NCI-H460 (cell line): ENCODE data around the gene ZFP36L2. TPM values are rescaled to one million over a fixed set of nuclear protein-coding genes. Genes with fewer than 3 reads are reported as not detected.

Experiments
- DNase-seq: peaks from one replicate; pipeline ENCODE4 v3.0.0-alpha.2; 2016; ENCODE audit warnings: low read depth; ENCODE audit errors: extremely low read depth
- total RNA-seq: library from RNA; depleted of rRNA; stranded (reverse); fragments of >200 nt; shearing (Covaris generic); gene quantifications from 2 replicates; pipeline ENCODE4 v1.2.3, GENCODE V29; 2014

The ZFP36L2 gene
- total RNA-seq, 1 experiment from 2014 or later = 5.7 TPM

- DNase-seq = no peak
Measured at GRCh38 chr2:43210467-43211303, 15.7 kb downstream of the ZFP36L2 start.

GRCh38 chr2:43210125-43210466 lies 16.3 kb downstream of the ZFP36L2 start:
- DNase-seq = no peak

- DNase-seq = no peak
Measured at GRCh38 chr2:43209204-43209717, 17.1 kb downstream of the ZFP36L2 start.

GRCh38 chr2:43207553-43208300 lies 18.7 kb downstream of the ZFP36L2 start:
- DNase-seq = no peak

GRCh38 chr2:43206602-43207001 lies 19.8 kb downstream of the ZFP36L2 start:
- DNase-seq = no peak

GRCh38 chr2:43203373-43203772 lies 23.0 kb downstream of the ZFP36L2 start:
- DNase-seq = no peak

GRCh38 chr2:43202289-43202688 lies 24.1 kb downstream of the ZFP36L2 start:
- no peak for DNase-seq

GRCh38 chr2:43201497-43201896 lies 24.9 kb downstream of the ZFP36L2 start:
- no peak for DNase-seq

- DNase-seq = no peak
Measured at GRCh38 chr2:43201016-43201415, 25.4 kb downstream of the ZFP36L2 start.

GRCh38 chr2:43199492-43200488 lies 26.6 kb downstream of the ZFP36L2 start:
- no peak for DNase-seq

GRCh38 chr2:43198263-43198662 lies 28.1 kb downstream of the ZFP36L2 start:
- DNase-seq = no peak

GRCh38 chr2:43197588-43197896 lies 28.9 kb downstream of the ZFP36L2 start:
- DNase-seq = no peak

GRCh38 chr2:43196768-43197587 lies 29.4 kb downstream of the ZFP36L2 start:
- no peak for DNase-seq

GRCh38 chr2:43194121-43194869 lies 32.1 kb downstream of the ZFP36L2 start:
- no peak for DNase-seq

- no peak for DNase-seq
Measured at GRCh38 chr2:43193652-43194120, 32.7 kb downstream of the ZFP36L2 start.

GRCh38 chr2:43192744-43193651 lies 33.4 kb downstream of the ZFP36L2 start:
- DNase-seq = no peak

GRCh38 chr2:43191947-43192516 lies 34.4 kb downstream of the ZFP36L2 start:
- no peak for DNase-seq
